ENCODE measurements around the gene SMIM14. TPM values are rescaled to one million over a fixed set of nuclear protein-coding genes. Genes with fewer than 3 reads are reported as not detected.

The SMIM14 gene
- total RNA-seq, 1 donor from 2014 or later: 58.4 TPM

DNA sequence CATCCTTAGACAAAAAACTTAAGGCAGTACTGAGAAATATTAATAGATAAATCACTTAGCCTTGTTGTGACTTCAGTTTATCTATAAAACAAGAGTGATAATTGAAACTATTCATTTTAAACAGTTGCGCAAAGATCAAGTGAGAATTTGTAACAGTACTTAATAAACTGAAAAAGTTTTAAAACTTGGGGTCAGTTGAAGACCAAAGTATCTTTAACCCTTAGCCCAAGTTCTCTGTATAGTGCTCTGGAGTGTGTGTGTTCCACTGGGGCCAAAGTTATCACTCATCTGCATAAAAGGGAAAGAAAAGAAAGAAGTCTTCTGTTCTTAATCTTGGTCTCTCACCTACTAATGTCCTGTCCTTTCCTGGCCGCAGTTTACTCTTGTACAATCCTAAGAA, 11.3 kb downstream of the SMIM14 start:
- no peak for TF ChIP-seq CTCF (IDR thresholded peaks at IDR 0.05; ENCODE audit: insufficient read depth, low read length, poor library complexity, severe bottlenecking)
- Histone ChIP-seq H3K4me3 (ENCODE audit: low read depth, low read length) (no peak overlapping the region), H3K36me3 (ENCODE audit: control insufficient read depth, insufficient read depth, low read length) (no peaks in the 10 kb centered on the region), H3K27me3 (ENCODE audit: control insufficient read depth, insufficient read depth, low read length) (no peaks in the 10 kb centered on the region)
- no peak for DNase-seq (ENCODE audit: low read depth)

- Histone ChIP-seq H3K4me3 (ENCODE audit: low read depth, low read length) (no peak overlapping the region), H3K27me3 (ENCODE audit: control insufficient read depth, insufficient read depth, low read length) (no peaks in the 10 kb centered on the region), H3K36me3 (ENCODE audit: control insufficient read depth, insufficient read depth, low read length) (no peaks in the 10 kb centered on the region)
- TF ChIP-seq CTCF (IDR thresholded peaks at IDR 0.05; ENCODE audit: insufficient read depth, low read length, poor library complexity, severe bottlenecking): no peak
- DNase-seq (ENCODE audit: low read depth): no peak
These were observed 11.8 kb downstream of the SMIM14 start for GRCh38 chr4:39626913-39627312.

- DNase-seq (ENCODE audit: low read depth): no peak
- Histone ChIP-seq H3K36me3 (ENCODE audit: control insufficient read depth, insufficient read depth, low read length) (no peaks in the 10 kb centered on the region), H3K27me3 (ENCODE audit: control insufficient read depth, insufficient read depth, low read length) (no peaks in the 10 kb centered on the region), H3K4me3 (ENCODE audit: low read depth, low read length) (no peak overlapping the region)
- no peak for TF ChIP-seq CTCF (IDR thresholded peaks at IDR 0.05; ENCODE audit: insufficient read depth, low read length, poor library complexity, severe bottlenecking)
These were observed 12.4 kb downstream of the SMIM14 start for GRCh38 chr4:39626261-39626660.

DNA sequence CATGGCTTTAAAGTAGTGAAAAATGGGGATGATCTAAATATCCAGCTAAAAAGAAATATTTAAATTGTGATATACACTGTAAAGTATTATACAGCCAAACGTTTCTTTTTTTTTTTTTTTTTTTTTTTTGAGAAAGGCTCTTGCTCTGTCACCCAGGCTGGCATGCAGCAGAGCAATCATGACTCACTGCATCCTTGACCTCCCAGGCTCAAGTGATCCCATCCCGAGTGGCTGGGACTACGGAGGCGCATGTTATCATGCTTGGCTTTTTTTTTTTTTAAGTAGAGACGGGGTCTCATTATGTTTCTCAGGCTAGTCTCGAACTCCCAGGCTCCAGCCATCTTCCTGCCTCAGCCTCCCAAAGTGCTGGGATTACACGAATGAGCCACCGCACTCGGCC, 17.1 kb downstream of the SMIM14 start:
- no peak overlapping the region for H3K4me3 ChIP-seq (ENCODE audit: low read depth, low read length)
- H3K36me3 ChIP-seq (ENCODE audit: control insufficient read depth, insufficient read depth, low read length): no peaks in the 10 kb centered on the region
- TF ChIP-seq CTCF (IDR thresholded peaks at IDR 0.05; ENCODE audit: insufficient read depth, low read length, poor library complexity, severe bottlenecking): no peak
- DNase-seq (ENCODE audit: low read depth): peak; percentile 56
- no peaks in the 10 kb centered on the region for H3K27me3 ChIP-seq (ENCODE audit: control insufficient read depth, insufficient read depth, low read length)

GRCh38 chr4:39620551-39621313, 17.9 kb downstream of the SMIM14 start:
- no peak for TF ChIP-seq CTCF (IDR thresholded peaks at IDR 0.05; ENCODE audit: insufficient read depth, low read length, poor library complexity, severe bottlenecking)
- Histone ChIP-seq H3K27me3 (ENCODE audit: control insufficient read depth, insufficient read depth, low read length) (no peaks in the 10 kb centered on the region), H3K4me3 (ENCODE audit: low read depth, low read length) (no peak overlapping the region), H3K36me3 (ENCODE audit: control insufficient read depth, insufficient read depth, low read length) (no peaks in the 10 kb centered on the region)
- no peak for DNase-seq (ENCODE audit: low read depth)

DNA sequence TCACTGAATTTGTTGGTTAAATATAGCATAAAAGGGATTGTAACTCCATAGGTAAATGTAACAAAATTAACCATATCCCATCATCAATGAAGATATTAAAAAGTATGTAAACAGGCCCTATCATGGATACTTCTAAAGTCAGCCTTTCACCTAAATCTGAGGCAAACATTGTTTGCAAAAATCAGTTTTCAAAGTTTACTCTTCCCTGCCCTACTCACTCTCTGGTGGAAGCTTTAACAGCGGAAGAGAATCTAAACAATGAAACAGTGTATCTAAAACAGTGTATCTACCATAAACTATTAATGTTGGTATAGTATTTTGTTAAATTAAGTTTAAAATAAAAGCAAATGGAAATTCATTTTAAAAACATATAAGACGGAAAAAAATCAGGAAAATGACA, 21.1 kb downstream of the SMIM14 start:
- TF ChIP-seq CTCF (IDR thresholded peaks at IDR 0.05; ENCODE audit: insufficient read depth, low read length, poor library complexity, severe bottlenecking): no peak
- DNase-seq (ENCODE audit: low read depth): no peak

More for the DNA sequence above, 21.1 kb downstream of the SMIM14 start:
- no peak overlapping the region for H3K4me3 ChIP-seq (ENCODE audit: low read depth, low read length)
- no peaks in the 10 kb centered on the region for H3K36me3 ChIP-seq (ENCODE audit: control insufficient read depth, insufficient read depth, low read length)
- H3K27me3 ChIP-seq (ENCODE audit: control insufficient read depth, insufficient read depth, low read length): no peaks in the 10 kb centered on the region

Measured in kidney epithelial cell (primary cell).